ENCODE results near the gene SMTNL1. TPM values are rescaled to one million over a fixed set of nuclear protein-coding genes. Genes with fewer than 3 reads are reported as not detected.

The SMTNL1 gene
- total RNA-seq: not detected
- polyA plus RNA-seq: not detected

- intact Hi-C loops (cut with DNase I): no loop called here
- DNase-seq (no peak), ATAC-seq (no peak), FAIRE-seq (no peak)
- no peak within 1 kb of the TSS for H3K27ac ChIP-seq
- no peak for TF ChIP-seq CTCF (IDR thresholded peaks at IDR 0.05)
- WGBS, 2 donors: 66 to 70% methylated on average over 14 of the region's 14 CpGs
- H3K9me3 ChIP-seq: no peaks in the 10 kb centered on the region
- H3K27me3 ChIP-seq: no peaks in the 10 kb centered on the region
- no peaks in the 10 kb centered on the region for H3K4me1 ChIP-seq
- no peak within 1 kb of the TSS for H3K4me3 ChIP-seq
- no peaks in the 10 kb centered on the region for H3K36me3 ChIP-seq
These were observed at the start of gene SMTNL1 for GRCh38 chr11:57536947-57537619. TSS of gene SMTNL1 (plus strand) at chr11:57537595. CDS start at chr11:57542643, 5,048 bp downstream.

- no peak overlapping the region for H3K27ac ChIP-seq
- DNase-seq (peak in 1 of 6 donors; percentile 16), FAIRE-seq (no peak), ATAC-seq (no peak)
- H3K4me1 ChIP-seq: peaks cover 0 to under 1% (median 0%) of the 10 kb centered on the region in 3 donors
- H3K27me3 ChIP-seq: no peaks in the 10 kb centered on the region
- WGBS, 2 donors: 77 to 79% methylated on average over 6 of the region's 6 CpGs
- H3K36me3 ChIP-seq: peaks cover 7 to 80% (median 26%) of the 10 kb centered on the region in 3 donors
- H3K9me3 ChIP-seq: no peaks in the 10 kb centered on the region
- TF ChIP-seq CTCF (IDR thresholded peaks at IDR 0.05): no peak
- no peak overlapping the region for H3K4me3 ChIP-seq
- intact Hi-C loops (cut with DNase I): loop anchor here in 1 of 3 donors (10.0 kb wide), 1 partner anchor 143 kb away; no protein-coding TSS in a partner anchor
These were observed 49.3 kb upstream of the SMTNL1 start for GRCh38 chr11:57487920-57488659.

GRCh38 chr11:57490456-57491248, 46.7 kb upstream of the SMTNL1 start:
- peaks cover 12 to 20% (median 16%) of the 10 kb centered on the region in 3 donors for H3K4me1 ChIP-seq
- FAIRE-seq: no peak
- peak in 1 of 6 donors; percentile 17 for DNase-seq
- WGBS, 2 donors: 77 to 79% methylated on average over 9 of the region's 9 CpGs
- TF ChIP-seq CTCF (IDR thresholded peaks at IDR 0.05): no peak
- ATAC-seq: no peak
- intact Hi-C loops (cut with DNase I): loop anchor here in 2 of 3 donors (5.0 kb wide), 1 partner anchor 37 kb away; no protein-coding TSS in a partner anchor
- peaks cover 7 to 61% (median 12%) of the 10 kb centered on the region in 3 donors for H3K36me3 ChIP-seq
- H3K27ac ChIP-seq: no peak overlapping the region
- no peak overlapping the region for H3K4me3 ChIP-seq
- no peaks in the 10 kb centered on the region for H3K9me3 ChIP-seq
- H3K27me3 ChIP-seq: no peaks in the 10 kb centered on the region

GRCh38 chr11:57491371-57492061, 45.9 kb upstream of the SMTNL1 start:
- Histone ChIP-seq H3K4me1 (peaks cover 18 to 29% (median 24%) of the 10 kb centered on the region in 3 donors), H3K9me3 (no peaks in the 10 kb centered on the region), H3K27ac (no peak overlapping the region), H3K4me3 (no peak overlapping the region), H3K27me3 (no peaks in the 10 kb centered on the region), H3K36me3 (peaks cover 7 to 60% (median 7%) of the 10 kb centered on the region in 3 donors)
- no peak for FAIRE-seq
- peak in 1 of 6 donors; percentile 61 for DNase-seq
- ATAC-seq: no peak
- 75 to 80% methylated on average over 11 of the region's 11 CpGs for WGBS, 2 donors
- peak; percentile 33 to 54 (median 44) for TF ChIP-seq CTCF (IDR thresholded peaks at IDR 0.05)
- intact Hi-C loops (cut with DNase I): loop anchor here in 2 of 3 donors (5.0 kb wide), 1 partner anchor 36 kb away; no protein-coding TSS in a partner anchor
